ENCODE measurements around the gene HSD17B11.

DNA sequence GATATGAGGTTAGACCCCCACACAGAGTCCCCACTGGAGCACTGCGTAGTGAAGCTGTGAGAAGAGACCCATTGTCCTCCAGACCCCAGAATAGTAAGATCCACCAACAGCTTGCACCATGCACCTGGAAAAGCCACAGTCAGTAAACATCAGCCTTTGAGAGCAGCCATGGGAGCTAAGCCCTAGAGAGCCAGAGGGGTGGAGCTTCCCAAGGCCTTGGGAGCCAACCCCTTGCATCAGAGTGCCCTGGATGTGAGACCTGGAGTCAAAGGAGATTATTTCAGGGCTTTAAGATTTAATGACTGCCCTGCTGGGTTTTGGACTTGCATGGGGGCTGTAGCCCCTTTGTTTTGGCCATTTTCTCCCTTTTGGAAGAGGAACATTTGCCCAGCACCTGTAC, 104.0 kb downstream of the HSD17B11 start:
- TF ChIP-seq, protein P1, sequence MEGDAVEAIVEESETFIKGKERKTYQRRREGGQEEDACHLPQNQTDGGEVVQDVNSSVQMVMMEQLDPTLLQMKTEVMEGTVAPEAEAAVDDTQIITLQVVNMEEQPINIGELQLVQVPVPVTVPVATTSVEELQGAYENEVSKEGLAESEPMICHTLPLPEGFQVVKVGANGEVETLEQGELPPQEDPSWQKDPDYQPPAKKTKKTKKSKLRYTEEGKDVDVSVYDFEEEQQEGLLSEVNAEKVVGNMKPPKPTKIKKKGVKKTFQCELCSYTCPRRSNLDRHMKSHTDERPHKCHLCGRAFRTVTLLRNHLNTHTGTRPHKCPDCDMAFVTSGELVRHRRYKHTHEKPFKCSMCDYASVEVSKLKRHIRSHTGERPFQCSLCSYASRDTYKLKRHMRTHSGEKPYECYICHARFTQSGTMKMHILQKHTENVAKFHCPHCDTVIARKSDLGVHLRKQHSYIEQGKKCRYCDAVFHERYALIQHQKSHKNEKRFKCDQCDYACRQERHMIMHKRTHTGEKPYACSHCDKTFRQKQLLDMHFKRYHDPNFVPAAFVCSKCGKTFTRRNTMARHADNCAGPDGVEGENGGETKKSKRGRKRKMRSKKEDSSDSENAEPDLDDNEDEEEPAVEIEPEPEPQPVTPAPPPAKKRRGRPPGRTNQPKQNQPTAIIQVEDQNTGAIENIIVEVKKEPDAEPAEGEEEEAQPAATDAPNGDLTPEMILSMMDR (optimal IDR thresholded peaks at IDR 0.05 in 1 of 3, IDR thresholded peaks at IDR 0.05 in 1 of 3, conservative IDR thresholded peaks at IDR 0.05 in 1 of 3; ENCODE audit: extremely low read depth in 1 of 3, insufficient read depth in 2 of 3, low read length in 3 of 3) = no peak
- TF ChIP-seq EZH2 (IDR thresholded peaks at IDR 0.05; ENCODE audit: low read length) = no peak
